ENCODE results near the gene ZNF710.
A peak's percentile ranks its signal among the peaks of the same experiment; 100 is the strongest.

Gene ZNF710

GRCh38 chr15:90079619-90080457 is 78.7 kb downstream of the ZNF710 start:
- no peak for DNase-seq (ENCODE audit: low read depth)

- no peak for DNase-seq (ENCODE audit: low read depth)
Observed at GRCh38 chr15:90080458-90080755, 79.3 kb downstream of the ZNF710 start.

- no peak for DNase-seq (ENCODE audit: low read depth)
Observed at GRCh38 chr15:90080818-90081393, 79.8 kb downstream of the ZNF710 start.

GRCh38 chr15:90082140-90082715 is 81.1 kb downstream of the ZNF710 start:
- no peak for DNase-seq (ENCODE audit: low read depth)

GRCh38 chr15:90083419-90083818 is 82.3 kb downstream of the ZNF710 start:
- DNase-seq (ENCODE audit: low read depth): no peak

DNA sequence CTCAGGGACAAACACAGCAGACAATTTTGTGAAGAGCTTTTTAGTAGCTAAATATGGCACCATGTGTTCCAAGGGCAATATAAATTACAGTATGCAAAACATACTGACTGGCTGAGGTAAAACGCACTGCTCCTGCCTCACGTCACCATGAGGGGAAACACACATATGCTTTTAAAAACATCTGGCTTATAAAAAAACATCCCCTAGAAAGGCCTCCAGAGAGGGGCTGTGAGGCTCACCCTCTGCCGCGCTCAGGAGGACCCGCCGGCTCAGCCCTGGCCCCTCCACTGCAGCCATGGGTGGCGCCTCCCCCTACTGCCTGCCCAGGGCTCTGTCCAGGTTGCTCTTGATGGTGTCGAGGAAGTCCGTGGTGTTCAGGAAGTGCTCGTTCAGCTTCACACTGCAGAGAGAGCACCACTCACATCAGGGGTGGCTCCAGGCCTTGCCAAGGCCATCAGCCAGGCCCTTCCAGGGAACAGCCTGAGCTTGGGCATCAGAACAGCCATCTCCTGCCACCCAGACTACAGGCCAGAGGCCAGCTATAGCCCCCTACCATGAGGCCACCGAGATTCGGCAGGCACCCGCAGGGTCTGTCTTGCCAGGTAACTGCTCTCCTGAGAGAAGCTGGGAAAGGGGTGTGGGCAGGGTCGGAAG is 83.0 kb downstream of the ZNF710 start:
- no peak for DNase-seq (ENCODE audit: low read depth)

DNA sequence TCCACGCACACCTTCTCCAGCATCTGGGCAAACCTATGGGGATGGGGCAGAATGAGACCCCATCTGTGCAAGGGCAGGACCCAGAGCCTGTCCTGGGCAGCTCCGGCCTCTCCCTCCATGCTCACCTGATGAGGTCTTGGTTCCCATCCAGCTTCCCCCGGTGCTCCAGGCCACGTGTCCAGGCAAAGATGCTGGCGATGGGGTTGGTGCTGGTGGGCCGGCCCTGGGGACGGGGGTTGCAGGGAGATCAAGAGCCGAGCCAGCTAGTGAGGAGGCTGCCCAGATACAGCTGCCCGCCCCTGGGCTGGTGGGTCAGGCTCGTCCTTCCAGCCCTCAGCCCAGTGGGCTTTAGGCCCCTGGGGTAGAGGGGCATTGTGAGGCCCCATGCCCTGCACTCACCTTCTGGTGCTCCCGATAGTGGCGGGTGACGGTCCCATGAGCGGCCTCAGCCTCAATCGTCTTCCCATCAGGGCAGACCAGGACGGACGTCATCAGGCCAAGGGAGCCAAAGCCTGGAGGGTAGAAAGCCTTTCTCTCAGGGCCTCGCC is 83.8 kb downstream of the ZNF710 start:
- no peak for DNase-seq (ENCODE audit: low read depth)

GRCh38 chr15:90085565-90085964 is 84.4 kb downstream of the ZNF710 start:
- no peak for DNase-seq (ENCODE audit: low read depth)

GRCh38 chr15:90086868-90087268 is 85.7 kb downstream of the ZNF710 start:
- no peak for DNase-seq (ENCODE audit: low read depth)

GRCh38 chr15:90087454-90088154 is 86.5 kb downstream of the ZNF710 start:
- DNase-seq (ENCODE audit: low read depth): no peak

DNA sequence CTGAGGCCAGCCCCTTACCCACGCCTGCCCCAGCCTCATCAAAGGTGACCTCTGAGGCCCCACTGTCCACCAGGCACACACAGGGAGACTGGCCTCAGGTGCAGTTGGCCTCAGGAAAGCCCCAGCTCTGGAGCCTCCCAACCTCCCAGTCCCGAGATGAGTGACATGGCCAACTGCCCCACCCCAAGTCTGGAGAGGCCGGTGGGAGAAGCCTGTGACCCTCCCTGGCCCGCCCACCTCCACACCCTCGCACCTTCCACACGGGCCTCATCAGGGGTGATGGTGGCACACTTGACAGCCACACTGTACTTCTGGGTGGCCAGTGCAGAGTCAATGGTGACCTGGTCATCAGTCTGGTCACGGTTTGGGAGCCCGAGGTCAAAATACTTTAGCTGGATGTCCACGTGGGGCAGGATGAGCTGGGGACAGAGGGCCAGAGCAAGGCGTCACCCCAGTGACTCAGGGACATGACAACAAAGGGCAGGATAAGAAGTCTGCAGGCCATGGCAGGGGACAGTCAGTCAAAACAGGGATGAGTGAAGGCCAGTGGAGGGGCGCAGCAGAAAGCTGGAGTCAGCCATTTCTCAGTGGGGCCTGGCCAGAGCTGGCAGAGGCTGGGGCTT is 89.2 kb downstream of the ZNF710 start:
- no peak for DNase-seq (ENCODE audit: low read depth)

DNA sequence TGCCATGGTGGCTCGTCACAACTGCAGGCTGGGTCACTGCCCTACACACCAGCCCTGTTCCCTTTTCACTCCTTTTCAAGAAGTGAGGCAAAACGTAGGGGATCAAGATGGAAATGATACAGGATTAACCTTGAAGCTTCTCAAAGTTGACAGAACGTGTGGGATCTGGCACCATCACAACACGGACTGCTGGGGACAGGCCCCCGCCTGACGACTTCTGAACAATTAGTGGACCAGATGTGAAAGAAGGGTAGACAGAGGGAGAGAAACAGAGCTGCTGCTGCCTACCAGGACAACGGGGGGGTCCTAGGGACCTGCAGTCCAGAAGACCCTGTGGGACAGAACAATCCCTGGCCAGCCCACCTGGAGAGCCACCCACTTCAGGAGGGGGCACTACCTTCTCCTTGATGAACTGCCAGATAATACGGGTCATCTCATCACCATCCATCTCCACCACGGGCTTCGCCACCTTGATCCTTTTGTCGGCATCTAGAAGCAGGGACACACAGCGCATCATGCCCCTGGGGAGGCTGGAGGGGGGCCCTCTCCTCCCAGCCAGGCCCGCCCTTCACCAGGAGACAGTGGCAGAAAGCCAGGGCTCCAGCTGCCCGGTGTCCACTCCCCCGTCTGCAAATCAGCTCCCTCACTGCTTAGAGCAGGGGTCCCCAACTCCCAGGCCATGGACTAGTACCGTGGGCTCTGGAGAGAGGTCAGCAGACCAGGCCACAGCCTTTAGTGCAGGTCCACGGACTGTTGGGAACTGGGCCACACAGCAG is 90.2 kb downstream of the ZNF710 start:
- DNase-seq (ENCODE audit: low read depth): no peak

DNA sequence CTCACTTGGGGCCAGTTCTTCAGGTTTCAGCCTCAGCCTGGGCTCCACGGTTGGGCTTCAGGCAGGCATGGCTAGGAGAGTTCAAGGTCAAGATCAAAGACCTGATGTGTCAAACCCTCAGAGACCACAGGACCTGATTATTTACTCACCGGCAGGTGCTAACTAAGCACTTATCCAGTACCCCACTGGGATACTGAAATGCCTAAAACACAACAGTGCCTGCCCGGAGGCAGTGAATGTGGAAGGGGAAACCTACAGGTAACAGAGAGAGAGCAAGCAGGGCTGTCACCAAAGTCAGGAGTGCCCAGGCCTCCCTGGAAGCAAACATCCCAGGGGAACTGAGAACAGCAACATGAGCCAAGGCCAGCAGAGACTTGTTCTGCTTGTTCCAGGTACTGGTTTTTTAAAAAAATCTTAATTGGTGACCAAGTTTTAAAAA is 94.4 kb downstream of the ZNF710 start:
- DNase-seq (ENCODE audit: low read depth): no peak

- no peak for DNase-seq (ENCODE audit: low read depth)
Observed at GRCh38 chr15:90097475-90097874, 96.4 kb downstream of the ZNF710 start.

GRCh38 chr15:90099072-90099867 is 98.1 kb downstream of the ZNF710 start:
- DNase-seq (ENCODE audit: low read depth): no peak

- peak; percentile 88 for DNase-seq (ENCODE audit: low read depth)
Observed at GRCh38 chr15:90099868-90100831, 99.0 kb downstream of the ZNF710 start.

GRCh38 chr15:90101130-90101968 is 100.2 kb downstream of the ZNF710 start:
- no peak for DNase-seq (ENCODE audit: low read depth)
